GM15510 (cell line): ENCODE measurements around the gene SMIM23.

ENCODE experiments used
- POLR2A ChIP-seq: IDR thresholded peaks from 3 replicates; pipeline ENCODE4 v1.6.1; 2011; ENCODE audit warnings: borderline replicate concordance; ENCODE audit not compliant: insufficient read length; ENCODE audit errors: extremely low read depth

The SMIM23 gene

GRCh38 chr5:171794470-171794960 lies 8.9 kb downstream of the SMIM23 start:
- TF ChIP-seq POLR2A, result no peak

GRCh38 chr5:171795381-171795780 lies 9.8 kb downstream of the SMIM23 start:
- TF ChIP-seq POLR2A, result no peak

- TF ChIP-seq POLR2A, result no peak
Measured at GRCh38 chr5:171796436-171796835, 10.8 kb downstream of the SMIM23 start.

GRCh38 chr5:171797543-171797942 lies 11.9 kb downstream of the SMIM23 start:
- TF ChIP-seq POLR2A, result no peak

- TF ChIP-seq POLR2A, result no peak
Measured at GRCh38 chr5:171798418-171798817, 12.8 kb downstream of the SMIM23 start.

- no peak for TF ChIP-seq POLR2A
Measured at GRCh38 chr5:171801839-171802238, 16.2 kb downstream of the SMIM23 start.

GRCh38 chr5:171805746-171806145 lies 20.1 kb downstream of the SMIM23 start:
- no peak for TF ChIP-seq POLR2A

- no peak for TF ChIP-seq POLR2A
Measured at GRCh38 chr5:171806976-171807747, 21.5 kb downstream of the SMIM23 start.

GRCh38 chr5:171808453-171808852 lies 22.8 kb downstream of the SMIM23 start:
- TF ChIP-seq POLR2A, result no peak

GRCh38 chr5:171808951-171809350 lies 23.3 kb downstream of the SMIM23 start:
- TF ChIP-seq POLR2A, result no peak

GRCh38 chr5:171810227-171810626 lies 24.6 kb downstream of the SMIM23 start:
- TF ChIP-seq POLR2A, result no peak

GRCh38 chr5:171813270-171813669 lies 27.7 kb downstream of the SMIM23 start:
- no peak for TF ChIP-seq POLR2A

GRCh38 chr5:171813813-171814490 lies 28.3 kb downstream of the SMIM23 start:
- no peak for TF ChIP-seq POLR2A

- TF ChIP-seq POLR2A, result no peak
Measured at GRCh38 chr5:171816666-171817065, 31.0 kb downstream of the SMIM23 start.

GRCh38 chr5:171820561-171820960 lies 34.9 kb downstream of the SMIM23 start:
- no peak for TF ChIP-seq POLR2A

- no peak for TF ChIP-seq POLR2A
Measured at GRCh38 chr5:171821286-171821685, 35.7 kb downstream of the SMIM23 start.
